ENCODE results near the gene CSN2.
"Not testable (repeated sequence)": the region's sequence is repeated elsewhere in the genome, so short reads cannot be mapped to it uniquely, and the experiment has no call there.

DNA sequence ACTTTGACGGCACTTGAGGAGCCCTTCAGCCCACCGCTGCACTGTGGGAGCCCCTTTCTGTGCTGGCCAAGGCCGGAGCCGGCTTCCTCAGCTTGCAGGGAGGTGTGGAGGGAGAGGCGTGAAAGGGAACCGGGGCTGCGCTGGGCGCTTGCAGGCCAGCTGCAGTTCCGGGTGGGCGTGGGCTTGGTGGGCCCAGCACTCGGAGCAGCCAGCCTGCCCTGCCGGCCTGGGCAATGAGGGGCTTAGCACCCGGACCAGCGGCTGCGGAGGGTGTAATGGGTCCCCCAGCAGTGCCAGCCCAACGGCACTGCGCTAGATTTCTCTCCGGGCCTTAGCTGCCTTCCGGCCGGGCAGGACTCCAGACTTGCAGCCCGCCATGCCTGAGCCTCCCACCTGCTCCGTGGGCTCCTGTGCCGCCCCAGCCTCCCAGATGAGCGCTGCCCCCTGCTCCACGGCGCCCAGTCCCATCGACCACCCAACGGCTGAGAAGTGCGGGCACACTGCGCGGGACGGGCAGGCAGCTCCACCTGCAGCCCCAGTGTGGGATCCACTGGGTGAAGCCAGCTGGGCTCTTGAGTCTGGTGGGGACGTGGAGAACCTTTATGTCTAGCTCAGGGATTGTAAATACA lies 41.6 kb downstream of the CSN2 start:
- TF ChIP-seq, protein P1, sequence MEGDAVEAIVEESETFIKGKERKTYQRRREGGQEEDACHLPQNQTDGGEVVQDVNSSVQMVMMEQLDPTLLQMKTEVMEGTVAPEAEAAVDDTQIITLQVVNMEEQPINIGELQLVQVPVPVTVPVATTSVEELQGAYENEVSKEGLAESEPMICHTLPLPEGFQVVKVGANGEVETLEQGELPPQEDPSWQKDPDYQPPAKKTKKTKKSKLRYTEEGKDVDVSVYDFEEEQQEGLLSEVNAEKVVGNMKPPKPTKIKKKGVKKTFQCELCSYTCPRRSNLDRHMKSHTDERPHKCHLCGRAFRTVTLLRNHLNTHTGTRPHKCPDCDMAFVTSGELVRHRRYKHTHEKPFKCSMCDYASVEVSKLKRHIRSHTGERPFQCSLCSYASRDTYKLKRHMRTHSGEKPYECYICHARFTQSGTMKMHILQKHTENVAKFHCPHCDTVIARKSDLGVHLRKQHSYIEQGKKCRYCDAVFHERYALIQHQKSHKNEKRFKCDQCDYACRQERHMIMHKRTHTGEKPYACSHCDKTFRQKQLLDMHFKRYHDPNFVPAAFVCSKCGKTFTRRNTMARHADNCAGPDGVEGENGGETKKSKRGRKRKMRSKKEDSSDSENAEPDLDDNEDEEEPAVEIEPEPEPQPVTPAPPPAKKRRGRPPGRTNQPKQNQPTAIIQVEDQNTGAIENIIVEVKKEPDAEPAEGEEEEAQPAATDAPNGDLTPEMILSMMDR (IDR thresholded peaks at IDR 0.05; ENCODE audit: poor library complexity, severe bottlenecking): not testable (repeated sequence)
- not testable (repeated sequence) for TF ChIP-seq SMC3 (conservative IDR thresholded peaks at IDR 0.05; ENCODE audit: poor library complexity); RAD21 (conservative IDR thresholded peaks at IDR 0.05)
- TF ChIP-seq, protein P2, sequence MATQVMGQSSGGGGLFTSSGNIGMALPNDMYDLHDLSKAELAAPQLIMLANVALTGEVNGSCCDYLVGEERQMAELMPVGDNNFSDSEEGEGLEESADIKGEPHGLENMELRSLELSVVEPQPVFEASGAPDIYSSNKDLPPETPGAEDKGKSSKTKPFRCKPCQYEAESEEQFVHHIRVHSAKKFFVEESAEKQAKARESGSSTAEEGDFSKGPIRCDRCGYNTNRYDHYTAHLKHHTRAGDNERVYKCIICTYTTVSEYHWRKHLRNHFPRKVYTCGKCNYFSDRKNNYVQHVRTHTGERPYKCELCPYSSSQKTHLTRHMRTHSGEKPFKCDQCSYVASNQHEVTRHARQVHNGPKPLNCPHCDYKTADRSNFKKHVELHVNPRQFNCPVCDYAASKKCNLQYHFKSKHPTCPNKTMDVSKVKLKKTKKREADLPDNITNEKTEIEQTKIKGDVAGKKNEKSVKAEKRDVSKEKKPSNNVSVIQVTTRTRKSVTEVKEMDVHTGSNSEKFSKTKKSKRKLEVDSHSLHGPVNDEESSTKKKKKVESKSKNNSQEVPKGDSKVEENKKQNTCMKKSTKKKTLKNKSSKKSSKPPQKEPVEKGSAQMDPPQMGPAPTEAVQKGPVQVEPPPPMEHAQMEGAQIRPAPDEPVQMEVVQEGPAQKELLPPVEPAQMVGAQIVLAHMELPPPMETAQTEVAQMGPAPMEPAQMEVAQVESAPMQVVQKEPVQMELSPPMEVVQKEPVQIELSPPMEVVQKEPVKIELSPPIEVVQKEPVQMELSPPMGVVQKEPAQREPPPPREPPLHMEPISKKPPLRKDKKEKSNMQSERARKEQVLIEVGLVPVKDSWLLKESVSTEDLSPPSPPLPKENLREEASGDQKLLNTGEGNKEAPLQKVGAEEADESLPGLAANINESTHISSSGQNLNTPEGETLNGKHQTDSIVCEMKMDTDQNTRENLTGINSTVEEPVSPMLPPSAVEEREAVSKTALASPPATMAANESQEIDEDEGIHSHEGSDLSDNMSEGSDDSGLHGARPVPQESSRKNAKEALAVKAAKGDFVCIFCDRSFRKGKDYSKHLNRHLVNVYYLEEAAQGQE (IDR thresholded peaks at IDR 0.05; ENCODE audit: borderline replicate concordance): not testable (repeated sequence)
